H1 (cell line): ENCODE results near the gene IQCM. TPM values are rescaled to one million over a fixed set of nuclear protein-coding genes. Genes with fewer than 3 reads are reported as not detected.

Experiments used
- EP300 ChIP-seq, 2 experiments: IDR thresholded peaks; 1 replicate in 1 of 2; 2 replicates in 1 of 2; pipeline ENCODE4 v1.6.1; 2011 to 2012; ENCODE audit warnings: low read depth in 2 of 2, low read length in 2 of 2, mild to moderate bottlenecking in 2 of 2, borderline replicate concordance in 1 of 2, inconsistent platforms in 1 of 2, moderate library complexity in 1 of 2
- NRF1 ChIP-seq: IDR thresholded peaks from 2 replicates; pipeline ENCODE4 v1.6.1; 2011; ENCODE audit warnings: mild to moderate bottlenecking, low read depth, low read length, improper control_type of control experiment
- polyA plus RNA-seq, 7 experiments: library from polyadenylated mRNA; depleted of rRNA in 3 of 7; stranded (reverse) in 5 of 7; unstranded in 2 of 7; fragments of >200 nt in 5 of 7; fragments of 200-250 nt in 2 of 7; gene quantifications; 1 replicate in 5 of 7; 2 replicates in 1 of 7; 4 replicates in 1 of 7; pipeline versions ENCODE4 v1.2.1 to v1.2.3, GENCODE V29; 2011 to 2013; ENCODE audit warnings: missing spikeins in 2 of 7, mixed read lengths in 2 of 7
- total RNA-seq: library from RNA; stranded (reverse); fragmentation: NEBNext Ultra II Directional; extraction: Animal tissue kit (Norgen Biotek cat#: 25700); gene quantifications from 2 replicates; pipeline ENCODE4 v1.2.1, GENCODE V29; 2021

The IQCM gene
- total and polyA plus RNA-seq, 2 of the 8 experiments (the other 6 are each of a cell fraction or from before 2014, with no cell fraction given), result not detected

- no peak for TF ChIP-seq NRF1
- no peak for TF ChIP-seq EP300 (IDR thresholded peaks at IDR 0.05; ENCODE audit: borderline replicate concordance in 1 of 2, low read depth in 2 of 2, low read length in 2 of 2)
Measured at GRCh38 chr4:149552601-149553000, 263.0 kb downstream of the IQCM start (continued).
